A673 (cell line): Measurements from ENCODE around the gene BCL2. TPM values are rescaled to one million over a fixed set of nuclear protein-coding genes. Genes with fewer than 3 reads are reported as not detected.

Experiments
- BruUV-seq: library from RNA; stranded (reverse); fragments of 400-500 nt; replicated peaks from 2 replicates; lab custom pipeline; 2021; lab: Mats Ljungman, UMichigan
- CTCF ChIA-PET: fragments of 300-600 bp; sonication (Branson Sonifier 250); formaldehyde crosslinking; loops from one replicate; lab custom pipeline; 2022; ENCODE audit warnings: antibody characterized with exemption; lab: Charles Lee
- POLR2A ChIA-PET: fragments of 300-600 bp; sonication (Branson Sonifier 250); formaldehyde crosslinking; loops from one replicate; lab custom pipeline; 2022; ENCODE audit warnings: antibody characterized with exemption; ENCODE audit not compliant: low non-redundant PET; lab: Charles Lee
- DNase-seq: peaks from one replicate; pipeline ENCODE4 v3.0.0-alpha.2; 2015; ENCODE audit warnings: low spot score
- H3K27ac ChIP-seq: fragments of 200-600 bp; sonication (generic); 2 replicates; pipeline ENCODE4 v1.5.1; 2016; ENCODE audit warnings: mixed run types, low read depth, mild to moderate bottlenecking, mixed read lengths, antibody characterized with exemption, low read length; ENCODE audit not compliant: poor library complexity, severe bottlenecking
- H3K27me3 ChIP-seq: fragments of 200-600 bp; sonication (generic); replicated peaks from 2 replicates; pipeline ENCODE4 v1.6.1; 2017; ENCODE audit warnings: mixed run types, low read depth, mild to moderate bottlenecking, mixed read lengths, antibody characterized with exemption, low read length; ENCODE audit not compliant: insufficient read depth, poor library complexity
- H3K36me3 ChIP-seq: fragments of 200-600 bp; sonication (generic); 2 replicates; pipeline ENCODE4 v1.6.1; 2016; ENCODE audit warnings: mixed run types, mild to moderate bottlenecking, mixed read lengths, antibody characterized with exemption, low read length; ENCODE audit not compliant: insufficient read depth, poor library complexity, severe bottlenecking
- H3K4me1 ChIP-seq: fragments of 200-600 bp; sonication (generic); 2 replicates; pipeline ENCODE4 v1.6.1; 2017; ENCODE audit warnings: mixed run types, mild to moderate bottlenecking, mixed read lengths, antibody characterized with exemption, low read length; ENCODE audit not compliant: insufficient read depth, poor library complexity, severe bottlenecking
- H3K4me3 ChIP-seq: fragments of 200-600 bp; sonication (generic); 2 replicates; pipeline ENCODE4 v1.5.1; 2016; ENCODE audit warnings: low read depth, mixed run types, mild to moderate bottlenecking, mixed read lengths, low read length; ENCODE audit not compliant: poor library complexity, severe bottlenecking
- H3K9me3 ChIP-seq: fragments of 200-600 bp; sonication (generic); 2 replicates; pipeline ENCODE4 v1.6.1; 2016; ENCODE audit warnings: mixed run types, low read depth, mild to moderate bottlenecking, mixed read lengths, antibody characterized with exemption, low read length; ENCODE audit not compliant: poor library complexity, severe bottlenecking
- EZH2 ChIP-seq: fragments of 200-600 bp; sonication (generic); IDR thresholded peaks from 2 replicates; pipeline ENCODE4 v1.6.1; 2017; ENCODE audit warnings: borderline replicate concordance, low read depth, mild to moderate bottlenecking, mixed read lengths, antibody characterized with exemption, low read length; ENCODE audit not compliant: poor library complexity, severe bottlenecking
- intact Hi-C: fragments of 100-400 bp; cut with micrococcal nuclease; formaldehyde crosslinking; loops from one replicate; pipeline ENCODE4 v1.10.0; 2022; ENCODE audit not compliant: unreplicated experiment
- total RNA-seq: library from RNA; stranded (reverse); gene quantifications from 2 replicates; pipeline ENCODE4 v1.2.3, GENCODE V29; 2021
- TF ChIP-seq, protein P1 (sequence below): fragments of 300-800, 200-600 bp; sonication (generic); conservative IDR thresholded peaks from 2 replicates; pipeline ENCODE4 v1.5.1; 2017; ENCODE audit warnings: low read depth, mild to moderate bottlenecking, antibody characterized with exemption, low read length, moderate library complexity, mixed read lengths

The BCL2 gene
- total RNA-seq, 1 experiment from 2014 or later, result 24.9 TPM

GRCh38 chr18:63302220-63302619 is 17.3 kb downstream of the BCL2 start:
- TF ChIP-seq EZH2, result no peak
- TF ChIP-seq, protein P1, sequence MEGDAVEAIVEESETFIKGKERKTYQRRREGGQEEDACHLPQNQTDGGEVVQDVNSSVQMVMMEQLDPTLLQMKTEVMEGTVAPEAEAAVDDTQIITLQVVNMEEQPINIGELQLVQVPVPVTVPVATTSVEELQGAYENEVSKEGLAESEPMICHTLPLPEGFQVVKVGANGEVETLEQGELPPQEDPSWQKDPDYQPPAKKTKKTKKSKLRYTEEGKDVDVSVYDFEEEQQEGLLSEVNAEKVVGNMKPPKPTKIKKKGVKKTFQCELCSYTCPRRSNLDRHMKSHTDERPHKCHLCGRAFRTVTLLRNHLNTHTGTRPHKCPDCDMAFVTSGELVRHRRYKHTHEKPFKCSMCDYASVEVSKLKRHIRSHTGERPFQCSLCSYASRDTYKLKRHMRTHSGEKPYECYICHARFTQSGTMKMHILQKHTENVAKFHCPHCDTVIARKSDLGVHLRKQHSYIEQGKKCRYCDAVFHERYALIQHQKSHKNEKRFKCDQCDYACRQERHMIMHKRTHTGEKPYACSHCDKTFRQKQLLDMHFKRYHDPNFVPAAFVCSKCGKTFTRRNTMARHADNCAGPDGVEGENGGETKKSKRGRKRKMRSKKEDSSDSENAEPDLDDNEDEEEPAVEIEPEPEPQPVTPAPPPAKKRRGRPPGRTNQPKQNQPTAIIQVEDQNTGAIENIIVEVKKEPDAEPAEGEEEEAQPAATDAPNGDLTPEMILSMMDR, result no peak
- POLR2A ChIA-PET, result interaction anchor here (0.6 kb wide), 1 partner anchor 116 kb away, joined by 5 read pairs; no protein-coding TSS in a partner anchor
- no TSS peak for BruUV-seq
- CTCF ChIA-PET, result no interaction called here
- no peaks in the 10 kb centered on the region for H3K36me3 ChIP-seq
- peaks cover 20% of the 10 kb centered on the region for H3K4me1 ChIP-seq
- no peak overlapping the region for H3K4me3 ChIP-seq
- H3K9me3 ChIP-seq, result no peaks in the 10 kb centered on the region
- no peak overlapping the region for H3K27ac ChIP-seq
- no peaks in the 10 kb centered on the region for H3K27me3 ChIP-seq
- no peak for DNase-seq
- intact Hi-C loops, result no loop called here

DNA sequence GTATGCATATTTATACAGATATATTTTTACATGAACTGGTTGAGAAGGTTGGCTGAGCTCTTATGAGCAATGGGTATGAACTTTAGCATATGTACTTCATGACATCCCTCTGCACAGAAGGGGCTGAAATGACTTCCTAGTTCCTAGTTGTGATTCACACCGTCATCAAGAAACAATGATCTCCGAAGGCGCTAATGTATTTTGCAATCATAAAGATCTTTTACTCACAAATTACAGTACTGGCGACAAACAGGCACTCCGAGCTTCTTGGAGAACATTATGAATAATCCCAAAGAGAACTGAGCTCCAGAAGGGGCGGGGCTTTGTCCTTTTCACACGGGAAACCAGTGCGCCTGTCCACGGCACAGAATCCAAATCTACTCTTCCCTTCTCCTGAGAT is 18.1 kb downstream of the BCL2 start:
- no peaks in the 10 kb centered on the region for H3K36me3 ChIP-seq
- ChIA-PET CTCF (no interaction called here), POLR2A (interaction anchor here (0.6 kb wide), 1 partner anchor 117 kb away, joined by 5 read pairs; no protein-coding TSS in a partner anchor)
- H3K27ac ChIP-seq, result no peak overlapping the region
- BruUV-seq, result no TSS peak
- no peaks in the 10 kb centered on the region for H3K27me3 ChIP-seq
- intact Hi-C loops, result no loop called here
- DNase-seq, result peak; percentile 53
- no peak overlapping the region for H3K4me3 ChIP-seq
- no peak for TF ChIP-seq EZH2
- TF ChIP-seq, protein P1, result no peak
- H3K4me1 ChIP-seq, result peaks cover 20% of the 10 kb centered on the region
- no peaks in the 10 kb centered on the region for H3K9me3 ChIP-seq

GRCh38 chr18:63299837-63300745 is 19.5 kb downstream of the BCL2 start:
- DNase-seq, result no peak
- BruUV-seq, result no TSS peak
- no peaks in the 10 kb centered on the region for H3K9me3 ChIP-seq
- POLR2A ChIA-PET, result no interaction called here
- H3K4me3 ChIP-seq, result no peak overlapping the region
- TF ChIP-seq, protein P1, result no peak
- TF ChIP-seq EZH2, result no peak
- no peak overlapping the region for H3K27ac ChIP-seq
- peaks cover 20% of the 10 kb centered on the region for H3K4me1 ChIP-seq
- CTCF ChIA-PET, result no interaction called here
- no peaks in the 10 kb centered on the region for H3K36me3 ChIP-seq
- intact Hi-C loops, result no loop called here
- no peaks in the 10 kb centered on the region for H3K27me3 ChIP-seq
